ENCODE measurements around the gene CNPY3.

GRCh38 chr6:42936398-42936797 is 7.1 kb downstream of the CNPY3 start:
- TF ChIP-seq ZNF132 (tag by site-specific recombination; IDR thresholded peaks at IDR 0.05; ENCODE audit: borderline replicate concordance) (no peak), ZNF558 (tag by site-specific recombination; IDR thresholded peaks at IDR 0.05) (no peak), ZBTB49 (tag by site-specific recombination; IDR thresholded peaks at IDR 0.05; ENCODE audit: low read depth) (no peak)
